Measurements from ENCODE around the gene MYBPC2. TPM values are rescaled to one million over a fixed set of nuclear protein-coding genes. Genes with fewer than 3 reads are reported as not detected.
"Not testable (repeated sequence)": the region's sequence is repeated elsewhere in the genome, so short reads cannot be mapped to it uniquely, and the experiment has no call there.

The MYBPC2 gene
- polyA plus RNA-seq, 12 donors, result 11.4 to 140 (median 53.8) TPM; not detected in 2

DNA sequence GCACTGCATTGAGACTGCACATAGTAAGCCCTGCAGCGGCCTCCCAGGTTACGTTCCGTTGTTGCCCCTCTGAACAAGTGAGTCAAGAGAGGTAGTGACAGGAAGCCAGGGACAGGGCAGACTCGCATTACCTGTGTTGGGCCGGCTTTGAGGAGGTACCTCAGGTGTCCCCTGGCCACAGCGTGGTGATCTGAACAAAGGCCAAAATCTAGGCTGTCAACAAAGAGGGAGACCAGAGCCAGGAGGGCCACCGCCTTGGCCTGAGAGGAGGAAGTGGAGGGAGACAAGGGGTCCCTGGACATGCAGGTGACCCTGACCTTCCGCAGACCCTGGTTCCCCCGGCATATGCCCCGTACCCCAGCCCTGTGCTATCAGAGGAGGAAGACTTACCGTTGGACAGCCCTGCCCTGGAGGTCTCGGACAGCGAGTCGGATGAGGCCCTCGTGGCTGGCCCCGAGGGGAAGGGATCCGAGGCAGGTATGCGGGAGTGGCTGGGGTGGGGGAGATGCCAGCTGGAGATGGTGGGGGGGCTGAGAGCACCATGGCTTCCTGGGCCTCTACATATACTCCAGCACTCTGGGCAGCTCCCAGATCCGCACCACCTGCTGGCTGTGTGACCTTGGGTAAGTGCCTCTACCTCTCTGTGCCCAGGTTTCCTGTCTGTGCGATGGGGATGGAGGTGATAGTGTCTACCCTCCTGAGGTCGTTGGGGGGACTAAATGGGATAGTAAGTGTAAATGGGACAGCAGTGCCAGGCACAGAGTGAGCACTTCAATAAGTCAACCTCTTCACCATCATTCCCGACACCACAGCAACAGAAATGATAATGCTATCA lies 9.2 kb upstream of the MYBPC2 start:
- no peak for DNase-seq

GRCh38 chr19:50425581-50425980 lies 7.1 kb upstream of the MYBPC2 start:
- DNase-seq, result no peak

GRCh38 chr19:50427318-50427925 lies 5.3 kb upstream of the MYBPC2 start:
- no peak for DNase-seq

DNA sequence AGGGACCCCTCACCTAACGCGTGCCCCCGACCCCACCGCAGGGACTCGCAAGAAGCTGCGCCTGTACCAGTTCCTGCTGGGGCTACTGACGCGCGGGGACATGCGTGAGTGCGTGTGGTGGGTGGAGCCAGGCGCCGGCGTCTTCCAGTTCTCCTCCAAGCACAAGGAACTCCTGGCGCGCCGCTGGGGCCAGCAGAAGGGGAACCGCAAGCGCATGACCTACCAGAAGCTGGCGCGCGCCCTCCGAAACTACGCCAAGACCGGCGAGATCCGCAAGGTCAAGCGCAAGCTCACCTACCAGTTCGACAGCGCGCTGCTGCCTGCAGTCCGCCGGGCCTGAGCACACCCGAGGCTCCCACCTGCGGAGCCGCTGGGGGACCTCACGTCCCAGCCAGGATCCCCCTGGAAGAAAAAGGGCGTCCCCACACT lies 4.7 kb upstream of the MYBPC2 start:
- DNase-seq, result peak; percentile 87

- no peak for DNase-seq
These were observed 3.8 kb upstream of the MYBPC2 start for GRCh38 chr19:50428772-50429463.

DNA sequence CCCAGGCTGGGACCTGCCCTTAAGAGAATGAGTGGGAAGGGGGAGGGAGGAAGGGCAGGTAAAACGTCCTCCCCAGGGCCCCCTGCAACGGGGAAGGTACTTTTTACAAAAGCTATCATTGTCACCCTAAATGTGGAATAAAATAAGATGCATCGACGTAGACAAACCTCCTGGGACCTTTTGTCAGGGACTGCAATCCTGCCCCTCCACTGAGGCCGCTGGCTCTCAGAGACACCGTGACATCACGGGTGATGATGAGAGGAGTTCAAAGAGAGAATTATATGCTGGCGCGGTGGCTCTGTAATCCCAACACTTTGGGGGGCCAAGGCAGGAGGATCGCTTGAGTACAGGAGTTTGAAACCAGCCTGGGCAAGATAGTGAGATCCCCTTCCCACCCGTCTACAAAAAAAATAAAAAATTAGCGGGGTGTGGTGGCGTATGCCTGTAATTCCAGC lies 1.8 kb upstream of the MYBPC2 start:
- DNase-seq, result no peak

GRCh38 chr19:50431343-50432220 lies 1.1 kb upstream of the MYBPC2 start:
- peak; percentile 91 for DNase-seq

DNA sequence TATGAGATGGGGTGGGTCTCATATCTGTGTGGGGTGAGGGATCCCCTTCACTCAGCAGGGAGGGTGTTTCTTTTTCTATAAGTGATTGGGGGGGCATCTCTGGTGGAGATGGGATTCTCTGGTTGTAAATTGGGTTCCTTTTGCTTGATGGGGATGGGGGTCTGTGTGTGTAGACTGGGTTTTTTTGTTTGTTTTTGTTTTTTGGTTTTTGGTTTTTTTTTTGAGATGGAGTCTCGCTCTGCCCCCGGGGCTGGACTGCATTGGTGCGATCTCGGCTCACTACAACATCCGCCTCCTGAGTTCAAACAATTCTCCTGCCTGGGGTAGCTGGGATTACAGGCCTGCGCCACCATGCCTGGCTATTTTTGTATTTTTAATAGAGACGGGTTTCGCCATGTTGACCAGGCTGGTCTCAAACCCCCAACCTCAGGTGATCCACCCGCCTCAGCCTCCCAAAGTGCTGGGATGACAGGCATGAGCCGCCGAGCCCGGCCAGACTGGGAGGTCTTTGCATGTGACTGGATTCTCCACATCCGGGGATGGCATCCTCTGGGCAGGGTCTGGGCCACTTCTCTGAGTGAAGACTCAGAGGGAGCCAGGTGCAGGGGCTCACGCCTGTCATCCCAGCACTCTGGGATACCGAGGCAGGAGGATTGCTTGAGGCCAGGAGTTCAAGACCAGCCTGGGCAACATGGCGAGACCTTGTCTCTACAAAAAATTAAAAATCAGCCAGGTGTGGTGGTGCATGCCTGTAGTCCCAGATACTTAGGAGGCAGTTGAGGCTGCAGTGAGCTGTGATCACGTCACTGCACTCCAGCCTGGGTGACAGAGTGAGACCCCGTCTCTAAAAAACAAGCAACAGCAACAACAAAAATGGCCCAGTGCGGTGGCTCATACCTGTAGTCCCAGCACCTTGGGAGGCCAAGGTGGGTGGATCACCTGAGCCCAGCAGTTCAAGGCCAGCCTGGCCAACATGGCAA lies 799 bp downstream of the MYBPC2 start:
- no peak for DNase-seq

DNA sequence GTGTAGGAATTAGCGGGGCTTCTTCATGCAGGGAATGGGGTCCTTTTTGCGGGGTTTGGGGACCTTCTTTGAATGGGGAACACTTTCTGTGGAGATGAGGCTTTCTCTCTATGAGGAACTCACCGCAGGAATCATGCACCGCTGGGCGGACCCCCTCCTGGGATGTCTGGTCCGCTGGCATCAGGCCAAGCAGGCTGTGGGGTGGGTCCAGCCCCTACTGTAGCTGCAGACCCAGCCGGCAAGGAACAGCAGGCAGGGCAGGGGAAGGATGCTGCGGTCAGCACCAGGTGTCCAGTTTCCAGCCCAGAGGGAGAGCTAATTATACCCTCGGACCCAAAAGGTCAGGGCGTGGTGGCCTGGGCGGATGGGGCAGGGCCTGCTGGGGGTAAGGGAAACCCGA lies 1.8 kb downstream of the MYBPC2 start:
- no peak for DNase-seq

DNA sequence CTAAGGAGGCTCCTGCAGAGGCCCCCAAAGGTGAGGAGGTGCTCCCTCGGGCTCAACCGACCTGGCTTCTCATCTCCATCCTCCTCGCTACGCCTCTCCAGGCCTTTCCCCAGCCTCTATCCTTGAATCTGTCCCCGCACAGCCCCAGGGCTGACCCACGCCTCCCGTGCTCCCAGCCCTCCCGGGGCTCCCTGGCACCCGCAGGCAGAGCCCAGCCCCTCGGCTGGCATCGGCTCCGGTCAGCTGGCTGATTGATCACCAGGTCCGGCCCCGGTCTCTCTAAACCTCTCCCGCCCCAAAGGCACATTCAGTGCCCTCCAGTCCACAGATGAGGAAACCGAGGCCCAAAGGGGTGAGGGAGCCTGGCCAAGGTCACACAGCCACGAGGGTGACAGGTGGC lies 2.5 kb downstream of the MYBPC2 start:
- DNase-seq, result no peak

GRCh38 chr19:50435627-50436026 lies 2.9 kb downstream of the MYBPC2 start:
- no peak for DNase-seq

DNA sequence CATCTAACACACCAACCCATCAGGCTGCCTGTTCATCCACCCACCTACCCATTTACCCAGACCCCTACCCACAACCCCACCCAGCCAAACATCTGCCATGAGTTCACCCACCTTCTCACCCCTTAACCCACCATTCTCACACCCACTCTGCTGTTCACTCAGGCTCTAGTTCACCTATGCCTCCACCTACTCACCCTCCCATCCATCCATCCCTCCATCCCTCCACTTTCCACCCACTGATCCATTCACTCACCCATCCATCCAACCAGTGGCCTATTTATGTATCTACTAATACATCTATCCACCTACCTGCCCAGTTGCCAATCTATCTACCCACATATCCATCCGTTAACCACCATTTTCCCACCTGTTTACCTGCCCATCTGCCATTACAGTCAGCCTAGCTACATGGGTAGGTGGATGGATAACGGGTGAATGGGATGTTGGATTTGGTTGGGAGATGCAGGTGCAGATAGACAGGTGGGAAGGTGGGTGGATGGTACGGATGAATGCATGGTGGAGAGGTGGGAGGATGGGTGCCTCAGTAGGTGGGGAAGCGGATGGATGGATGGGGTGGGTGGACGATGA lies 5.3 kb downstream of the MYBPC2 start:
- DNase-seq, result no peak

DNA sequence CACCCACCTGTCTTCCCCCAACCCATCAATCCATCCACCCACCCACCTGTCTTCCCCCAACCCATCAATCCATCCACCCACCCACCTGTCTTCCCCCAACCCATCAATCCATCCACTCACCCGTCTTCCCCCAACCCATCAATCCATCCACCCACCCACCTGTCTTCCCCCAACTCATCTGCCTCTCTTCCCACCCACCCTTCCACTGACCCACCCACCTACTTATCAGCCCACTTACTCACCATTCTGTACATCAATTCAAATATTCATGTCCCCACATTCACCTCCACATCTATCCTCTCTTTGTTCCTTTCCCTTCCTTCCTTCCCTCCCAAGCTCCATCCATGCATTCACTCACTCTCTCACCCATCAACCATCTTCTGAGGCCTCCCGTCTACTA lies 6.4 kb downstream of the MYBPC2 start:
- not testable (repeated sequence) for DNase-seq

GRCh38 chr19:50444059-50444458 lies 11.4 kb downstream of the MYBPC2 start:
- no peak for DNase-seq

GRCh38 chr19:50447053-50447452 lies 14.4 kb downstream of the MYBPC2 start:
- no peak for DNase-seq

DNA sequence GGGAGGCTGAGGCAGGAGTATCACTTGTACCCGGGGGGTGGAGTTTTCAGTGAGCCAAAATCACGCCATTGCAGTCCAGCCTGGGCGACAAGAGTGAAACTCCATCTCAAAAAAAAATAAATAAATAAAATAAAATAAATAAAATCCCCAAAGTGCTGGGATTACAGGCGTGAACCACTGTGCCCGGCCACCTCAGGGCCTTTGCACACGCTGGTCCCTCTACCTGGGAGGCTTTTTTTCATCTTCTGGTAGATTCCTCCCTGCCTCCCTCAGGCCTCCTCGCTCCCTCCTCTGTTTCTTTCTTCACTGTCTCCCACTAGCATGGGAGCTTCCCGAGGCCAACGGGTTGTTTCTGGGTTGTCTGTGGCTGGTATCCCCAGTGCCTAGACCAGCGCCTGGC lies 15.1 kb downstream of the MYBPC2 start:
- DNase-seq, result no peak

GRCh38 chr19:50449236-50449899 lies 16.7 kb downstream of the MYBPC2 start:
- DNase-seq, result no peak

DNA sequence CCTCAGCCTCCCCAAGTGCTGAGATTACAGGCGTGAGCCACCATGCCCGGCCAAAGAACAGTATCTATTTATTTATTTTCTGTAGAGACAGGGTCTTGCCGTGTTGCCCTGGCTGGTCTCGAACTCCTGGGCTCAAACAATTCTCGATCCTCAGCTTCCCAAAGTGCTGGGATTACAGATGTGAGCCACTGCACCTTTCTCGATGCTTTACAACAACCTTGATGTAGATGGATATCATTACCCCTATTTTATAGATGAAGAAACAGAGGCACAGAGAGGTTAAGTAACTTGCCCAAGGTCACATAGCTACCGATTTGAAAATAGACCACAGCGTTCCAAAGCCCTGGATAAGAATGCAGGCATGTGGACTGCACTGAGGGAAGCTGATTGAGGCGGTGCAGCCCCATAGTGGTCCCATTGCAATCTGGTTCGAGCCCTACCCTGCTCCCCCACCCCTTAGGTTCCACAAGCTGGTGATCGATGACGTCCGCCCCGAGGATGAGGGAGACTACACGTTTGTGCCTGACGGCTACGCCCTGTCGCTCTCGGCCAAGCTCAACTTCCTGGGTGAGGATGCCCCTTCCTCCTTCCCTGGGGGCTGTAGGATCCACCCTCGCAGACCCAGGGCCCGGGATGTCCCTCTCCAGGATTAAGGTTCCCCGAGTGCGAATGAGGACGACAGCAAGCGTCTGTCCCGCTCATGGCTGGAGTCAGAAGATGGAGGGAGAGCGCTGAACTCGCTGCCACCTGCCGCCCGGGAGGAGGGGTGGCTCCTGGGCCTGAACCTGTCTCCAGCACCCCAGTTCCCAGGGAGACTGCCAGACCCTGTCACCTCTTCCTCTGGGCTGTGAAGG lies 17.9 kb downstream of the MYBPC2 start:
- DNase-seq, result no peak

DNA sequence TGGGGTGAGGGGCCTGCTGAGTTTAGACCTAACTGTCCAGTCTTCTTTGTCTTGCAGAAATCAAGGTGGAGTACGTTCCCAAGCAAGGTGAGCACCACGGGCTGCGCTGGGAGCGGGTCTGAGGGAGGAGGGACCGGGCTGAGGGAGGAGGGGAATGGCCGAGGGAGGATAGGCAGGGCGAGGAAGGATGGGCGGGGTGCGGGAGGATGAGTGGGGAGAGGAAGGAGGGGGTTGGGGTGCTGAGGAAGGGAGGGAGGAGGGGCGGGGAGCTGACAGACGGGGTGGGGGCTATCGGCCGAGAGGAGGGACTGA lies 18.5 kb downstream of the MYBPC2 start:
- no peak for DNase-seq

Data from muscle of arm (tissue), 12 donors.